ENCODE results near the gene ARAP2.

- TF ChIP-seq TAF1 (IDR thresholded peaks at IDR 0.05; ENCODE audit: borderline replicate concordance, low read depth, low read length) (no peak), POLR2A (IDR thresholded peaks at IDR 0.05; ENCODE audit: low read depth, low read length) (no peak)
These were observed 79.2 kb downstream of the ARAP2 start for GRCh38 chr4:36164900-36165630.
